HEK293T (cell line): ENCODE results near the gene NAP1L1.

ENCODE experiments used
- CTCF ChIA-PET: fragments of 350-600 bp; formaldehyde crosslinking; extraction: SDS; loops from one replicate; lab custom pipeline; 2021; ENCODE audit warnings: antibody characterized with exemption, inconsistent platforms; lab: Yijun Ruan, JAX
- POLR2A ChIA-PET: fragments of 350-600 bp; formaldehyde crosslinking; extraction: SDS; loops from one replicate; lab custom pipeline; 2020; ENCODE audit warnings: antibody characterized with exemption, inconsistent platforms; lab: Yijun Ruan, JAX
- DNase-seq: peaks from one replicate; pipeline ENCODE4 v3.0.0; 2012; ENCODE audit warnings: mixed read lengths; ENCODE audit errors: extremely low spot score
- ARNT ChIP-seq: fragments of 450-650 bp; IDR thresholded peaks from 2 replicates; pipeline ENCODE4 v1.6.1; 2017; ENCODE audit warnings: mild to moderate bottlenecking
- BHLHE40 ChIP-seq: fragments of 450-650 bp; IDR thresholded peaks from 2 replicates; pipeline ENCODE4 v1.6.1; 2016; ENCODE audit warnings: mild to moderate bottlenecking, moderate library complexity, borderline replicate concordance
- CTBP1 ChIP-seq: fragments of 450-650 bp; IDR thresholded peaks from 2 replicates; pipeline ENCODE4 v1.6.1; 2016; ENCODE audit warnings: borderline replicate concordance
- ELF4 ChIP-seq: fragments of 450-650 bp; IDR thresholded peaks from 2 replicates; pipeline ENCODE4 v1.6.1; 2017; ENCODE audit warnings: antibody characterized with exemption
- FOXA1 ChIP-seq: fragments of 450-650 bp; IDR thresholded peaks from 2 replicates; pipeline ENCODE4 v1.6.1; 2016; ENCODE audit warnings: mild to moderate bottlenecking
- FOXK2 ChIP-seq: fragments of 450-650 bp; IDR thresholded peaks from 2 replicates; pipeline ENCODE4 v1.6.1; 2016; ENCODE audit warnings: mild to moderate bottlenecking
- FOXM1 ChIP-seq: fragments of 450-650 bp; IDR thresholded peaks from 2 replicates; pipeline ENCODE4 v1.6.1; 2017; ENCODE audit warnings: mild to moderate bottlenecking, borderline replicate concordance
- HDGF ChIP-seq: fragments of 450-650 bp; IDR thresholded peaks from 2 replicates; pipeline ENCODE4 v1.6.1; 2017; ENCODE audit warnings: antibody characterized with exemption, borderline replicate concordance
- L3MBTL2 ChIP-seq: fragments of 450-650 bp; conservative IDR thresholded peaks from 2 replicates; pipeline ENCODE4 v1.6.1; 2016; ENCODE audit warnings: mild to moderate bottlenecking
- LEF1 ChIP-seq: fragments of 450-650 bp; IDR thresholded peaks from 2 replicates; pipeline ENCODE4 v1.6.1; 2017; ENCODE audit warnings: mild to moderate bottlenecking, borderline replicate concordance
- NFRKB ChIP-seq: fragments of 450-650 bp; IDR thresholded peaks from 2 replicates; pipeline ENCODE4 v1.6.1; 2016; ENCODE audit warnings: mild to moderate bottlenecking, moderate library complexity
- PKNOX1 ChIP-seq: fragments of 450-650 bp; IDR thresholded peaks from 2 replicates; pipeline ENCODE4 v1.6.1; 2016
- SP1 ChIP-seq: fragments of 450-650 bp; IDR thresholded peaks from 2 replicates; pipeline ENCODE4 v1.6.1; 2017
- SUZ12 ChIP-seq: fragments of 450-650 bp; IDR thresholded peaks from 2 replicates; pipeline ENCODE4 v1.6.1; 2016; ENCODE audit warnings: mild to moderate bottlenecking
- TARDBP ChIP-seq: fragments of 450-650 bp; IDR thresholded peaks from 2 replicates; pipeline ENCODE4 v1.6.1; 2016
- ZNF384 ChIP-seq: fragments of 450-650 bp; IDR thresholded peaks from 2 replicates; pipeline ENCODE4 v1.6.1; 2016

The NAP1L1 gene

GRCh38 chr12:76085520-76085868, 1.0 kb upstream of the NAP1L1 start:
- no peak for DNase-seq
- POLR2A ChIA-PET: no interaction called here
- CTCF ChIA-PET: no interaction called here
- TF ChIP-seq SUZ12 (no peak), LEF1 (no peak), CTBP1 (no peak), ARNT (no peak)

- ChIA-PET CTCF (no interaction called here), POLR2A (no interaction called here)
- peak; percentile 77 for DNase-seq
- TF ChIP-seq ARNT (no peak), L3MBTL2 (peak; percentile 73), ELF4 (no peak), FOXK2 (no peak)
Observed at GRCh38 chr12:76084863-76085519, 506 bp upstream of the NAP1L1 start.

GRCh38 chr12:76083246-76083903, 1.1 kb downstream of the NAP1L1 start:
- no peak for DNase-seq
- ChIA-PET POLR2A (interaction anchor here (1.1 to 1.4 kb wide), 2 partner anchors 259 to 265 kb away, joined by 3 read pairs; partner anchors contain the start of gene BBS10), CTCF (no interaction called here)
- TF ChIP-seq SP1 (no peak), L3MBTL2 (no peak), CTBP1 (no peak), HDGF (no peak), FOXK2 (no peak), FOXA1 (no peak), ZNF384 (no peak), SUZ12 (no peak), LEF1 (no peak), PKNOX1 (no peak), BHLHE40 (no peak), TARDBP (no peak)

GRCh38 chr12:76081909-76082308, 2.6 kb downstream of the NAP1L1 start:
- POLR2A ChIA-PET: no interaction called here

GRCh38 chr12:76080729-76081415, 3.6 kb downstream of the NAP1L1 start:
- CTCF ChIA-PET: interaction anchor here (0.7 to 1.7 kb wide), 2 partner anchors 12 to 520 kb away, joined by 3 to 7 read pairs; no protein-coding TSS in a partner anchor
- no peak for TF ChIP-seq LEF1
- TF ChIP-seq HDGF: no peak
- no peak for TF ChIP-seq NFRKB
- no peak for TF ChIP-seq FOXK2
- no peak for TF ChIP-seq SP1
- TF ChIP-seq FOXA1: no peak
- no peak for TF ChIP-seq ARNT
- no peak for TF ChIP-seq BHLHE40
- no peak for TF ChIP-seq PKNOX1
- TF ChIP-seq FOXM1: no peak
- TF ChIP-seq TARDBP: no peak
- TF ChIP-seq ELF4: no peak
- no peak for TF ChIP-seq ZNF384
- TF ChIP-seq L3MBTL2: no peak
- TF ChIP-seq SUZ12: no peak
- TF ChIP-seq CTBP1: no peak
- POLR2A ChIA-PET: no interaction called here
- DNase-seq: peak; percentile 20

More at GRCh38 chr12:76081909-76082308, 2.6 kb downstream of the NAP1L1 start:
- TF ChIP-seq CTBP1 (no peak), PKNOX1 (no peak), BHLHE40 (no peak), HDGF (no peak), ARNT (no peak), NFRKB (no peak), LEF1 (no peak), ZNF384 (no peak), L3MBTL2 (no peak)
- CTCF ChIA-PET: no interaction called here
- no peak for DNase-seq
